ENCODE data around the gene SMC1A. TPM values are rescaled to one million over a fixed set of nuclear protein-coding genes. Genes with fewer than 3 reads are reported as not detected.

Gene SMC1A
- total RNA-seq (2021; ENCODE audit: unreplicated experiment) (88.3 TPM), Bru-seq, nascent RNA (percentile 76 among the genes with signal in this experiment), BruChase-seq, experiment 1, labeled RNA remaining after a 6-hour chase (percentile 94 among the genes with signal in this experiment), BruChase-seq, experiment 2, labeled RNA remaining after a 2-hour chase (percentile 85 among the genes with signal in this experiment)
- polyA plus RNA-seq (2012), result 37.2 and 48.0 TPM in 2 replicates
- long read RNA-seq, full-length matches to known transcripts, result 22 of 152 reads
- long read RNA-seq, partial matches to known transcripts, result 97 of 152 reads
- long read RNA-seq, other reads (novel, unspliced or antisense), result 33 of 152 reads

DNA sequence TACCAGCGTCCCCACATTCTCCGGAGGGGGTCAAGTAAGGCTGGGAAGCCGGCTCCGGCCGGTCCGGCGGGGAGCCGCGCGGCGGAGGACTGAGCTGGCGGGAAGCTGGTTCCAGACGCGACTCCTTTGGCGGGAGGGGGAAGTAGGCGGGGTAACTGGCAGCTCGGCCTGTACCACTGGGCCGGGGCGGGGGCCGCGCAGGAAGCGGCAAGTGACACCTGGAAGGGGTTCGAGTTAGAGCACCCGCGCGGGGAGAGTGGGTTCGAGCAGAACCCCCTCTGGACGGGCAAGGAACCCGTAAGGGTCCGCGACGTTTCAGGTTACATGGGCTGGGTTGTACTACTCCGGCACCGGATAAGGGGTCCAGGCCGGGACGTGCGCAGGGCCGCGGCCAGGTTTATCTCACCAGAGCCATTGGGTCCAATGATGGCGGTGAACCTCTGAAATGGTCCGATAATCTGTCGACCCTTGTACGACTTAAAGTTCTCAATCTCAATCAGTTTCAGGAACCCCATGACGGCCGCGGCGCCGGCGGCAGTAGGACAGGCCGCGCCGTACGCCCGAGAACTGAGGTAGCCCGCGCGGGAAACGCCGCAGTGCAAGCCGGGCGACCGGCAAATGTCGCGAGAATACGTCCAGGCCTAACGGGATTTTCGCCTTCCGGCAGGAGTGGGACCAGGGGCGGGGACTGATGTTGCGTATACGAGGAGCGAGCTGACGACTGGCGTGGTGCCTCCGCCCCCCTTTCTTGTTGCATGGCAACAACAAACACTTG, at the start of gene SMC1A:
Gene SMC1A (minus strand): TSS at position 569 of the 775 bp plus-strand sequence. CDS start 54 bp downstream, at position 515.
- H3K9ac ChIP-seq (ENCODE audit: low read length), result peak within 1 kb of the TSS; percentile 89
- no peak within 1 kb of the TSS for H2AFZ ChIP-seq (ENCODE audit: low read depth, low read length, poor library complexity, severe bottlenecking)
- intact Hi-C loops (cut with micrococcal nuclease), result no loop called here
- peak within 1 kb of the TSS; percentile 92 for H3K27ac ChIP-seq (ENCODE audit: low read depth, low read length)
- H3K79me2 ChIP-seq (ENCODE audit: insufficient read depth, low read length), result peaks cover 46% of the 10 kb centered on the region
- no TSS peak for BruUV-seq (replicated peaks)
- CTCF ChIA-PET, result interaction anchor here (0.8 to 1.8 kb wide), 3 partner anchors 9 to 109 kb away, joined by 3 to 5 read pairs (median 4); no protein-coding TSS in a partner anchor
- H3K27me3 ChIP-seq (ENCODE audit: insufficient read depth, low read length), result no peaks in the 10 kb centered on the region
- no peaks in the 10 kb centered on the region for H4K20me1 ChIP-seq (ENCODE audit: insufficient read depth)
- RAD21 ChIA-PET (ENCODE audit: low non-redundant PET in 1 of 2, low total read pairs in 2 of 2, uncharacterized antibody in 2 of 2, unreplicated experiment in 2 of 2), result no interaction called here
- TF ChIP-seq JUND (IDR thresholded peaks at IDR 0.05), result peak; percentile 41
- no peak for TF ChIP-seq RAD21 (IDR thresholded peaks at IDR 0.05; ENCODE audit: low read depth)
- TF ChIP-seq, protein P1, sequence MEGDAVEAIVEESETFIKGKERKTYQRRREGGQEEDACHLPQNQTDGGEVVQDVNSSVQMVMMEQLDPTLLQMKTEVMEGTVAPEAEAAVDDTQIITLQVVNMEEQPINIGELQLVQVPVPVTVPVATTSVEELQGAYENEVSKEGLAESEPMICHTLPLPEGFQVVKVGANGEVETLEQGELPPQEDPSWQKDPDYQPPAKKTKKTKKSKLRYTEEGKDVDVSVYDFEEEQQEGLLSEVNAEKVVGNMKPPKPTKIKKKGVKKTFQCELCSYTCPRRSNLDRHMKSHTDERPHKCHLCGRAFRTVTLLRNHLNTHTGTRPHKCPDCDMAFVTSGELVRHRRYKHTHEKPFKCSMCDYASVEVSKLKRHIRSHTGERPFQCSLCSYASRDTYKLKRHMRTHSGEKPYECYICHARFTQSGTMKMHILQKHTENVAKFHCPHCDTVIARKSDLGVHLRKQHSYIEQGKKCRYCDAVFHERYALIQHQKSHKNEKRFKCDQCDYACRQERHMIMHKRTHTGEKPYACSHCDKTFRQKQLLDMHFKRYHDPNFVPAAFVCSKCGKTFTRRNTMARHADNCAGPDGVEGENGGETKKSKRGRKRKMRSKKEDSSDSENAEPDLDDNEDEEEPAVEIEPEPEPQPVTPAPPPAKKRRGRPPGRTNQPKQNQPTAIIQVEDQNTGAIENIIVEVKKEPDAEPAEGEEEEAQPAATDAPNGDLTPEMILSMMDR (IDR thresholded peaks at IDR 0.05 in 2 of 3, conservative IDR thresholded peaks at IDR 0.05 in 1 of 3; ENCODE audit: borderline replicate concordance in 1 of 3, insufficient read depth in 1 of 3, low read depth in 2 of 3, low read length in 2 of 3), result no peak
- TF ChIP-seq TCF7L2 (IDR thresholded peaks at IDR 0.05; ENCODE audit: borderline replicate concordance, extremely low read depth, insufficient read depth, insufficient read length), result peak; percentile 45
- no peak for TF ChIP-seq CEBPB (IDR thresholded peaks at IDR 0.05; ENCODE audit: low read depth)
- TF ChIP-seq ZFX (IDR thresholded peaks at IDR 0.05), result peak; percentile 88
- TF ChIP-seq, protein P2, sequence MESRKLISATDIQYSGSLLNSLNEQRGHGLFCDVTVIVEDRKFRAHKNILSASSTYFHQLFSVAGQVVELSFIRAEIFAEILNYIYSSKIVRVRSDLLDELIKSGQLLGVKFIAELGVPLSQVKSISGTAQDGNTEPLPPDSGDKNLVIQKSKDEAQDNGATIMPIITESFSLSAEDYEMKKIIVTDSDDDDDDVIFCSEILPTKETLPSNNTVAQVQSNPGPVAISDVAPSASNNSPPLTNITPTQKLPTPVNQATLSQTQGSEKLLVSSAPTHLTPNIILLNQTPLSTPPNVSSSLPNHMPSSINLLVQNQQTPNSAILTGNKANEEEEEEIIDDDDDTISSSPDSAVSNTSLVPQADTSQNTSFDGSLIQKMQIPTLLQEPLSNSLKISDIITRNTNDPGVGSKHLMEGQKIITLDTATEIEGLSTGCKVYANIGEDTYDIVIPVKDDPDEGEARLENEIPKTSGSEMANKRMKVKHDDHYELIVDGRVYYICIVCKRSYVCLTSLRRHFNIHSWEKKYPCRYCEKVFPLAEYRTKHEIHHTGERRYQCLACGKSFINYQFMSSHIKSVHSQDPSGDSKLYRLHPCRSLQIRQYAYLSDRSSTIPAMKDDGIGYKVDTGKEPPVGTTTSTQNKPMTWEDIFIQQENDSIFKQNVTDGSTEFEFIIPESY (IDR thresholded peaks at IDR 0.05; ENCODE audit: extremely low read depth, insufficient replicate concordance, low read length), result peak; percentile 94
- TF ChIP-seq, protein P3, sequence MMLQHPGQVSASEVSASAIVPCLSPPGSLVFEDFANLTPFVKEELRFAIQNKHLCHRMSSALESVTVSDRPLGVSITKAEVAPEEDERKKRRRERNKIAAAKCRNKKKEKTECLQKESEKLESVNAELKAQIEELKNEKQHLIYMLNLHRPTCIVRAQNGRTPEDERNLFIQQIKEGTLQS (IDR thresholded peaks at IDR 0.05), result no peak
- TF ChIP-seq, protein P4, sequence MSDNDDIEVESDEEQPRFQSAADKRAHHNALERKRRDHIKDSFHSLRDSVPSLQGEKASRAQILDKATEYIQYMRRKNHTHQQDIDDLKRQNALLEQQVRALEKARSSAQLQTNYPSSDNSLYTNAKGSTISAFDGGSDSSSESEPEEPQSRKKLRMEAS (IDR thresholded peaks at IDR 0.05), result peak; percentile 64
- peak; percentile 5 for TF ChIP-seq YY1 (IDR thresholded peaks at IDR 0.05; ENCODE audit: extremely low read depth, insufficient replicate concordance, low read depth, low read length)
- TF ChIP-seq POLR2AphosphoS5 (IDR thresholded peaks at IDR 0.05; ENCODE audit: low read depth, low read length), result peak; percentile 59
- TF ChIP-seq SIN3A (IDR thresholded peaks at IDR 0.05; ENCODE audit: low read depth), result peak; percentile 68; the same call in 1 of the 2 replicates
- TF ChIP-seq ELF1 (IDR thresholded peaks at IDR 0.05; ENCODE audit: borderline replicate concordance, low read depth), result no peak
- no peak; the same call in 1 of the 2 replicates for TF ChIP-seq SP1 (IDR thresholded peaks at IDR 0.05; ENCODE audit: low read depth)
- TF ChIP-seq POLR2A (IDR thresholded peaks at IDR 0.05; ENCODE audit: borderline replicate concordance, extremely low read depth, insufficient read depth, insufficient read length), result no peak
- H3K9me3 ChIP-seq (ENCODE audit: control insufficient read depth in 1 of 2, insufficient read depth in 1 of 2, low read depth in 1 of 2, low read length in 2 of 2), result no peaks in the 10 kb centered on the region
- no peaks in the 10 kb centered on the region for H3K9me2 ChIP-seq (ENCODE audit: insufficient read depth)
- peak within 1 kb of the TSS; percentile 73 to 85 for H3K4me3 ChIP-seq (replicated peaks in 1 of 2; ENCODE audit: low read depth in 1 of 2, low read length in 2 of 2)
- no peaks in the 10 kb centered on the region for H3K36me3 ChIP-seq (ENCODE audit: control insufficient read depth in 1 of 2, insufficient read depth in 2 of 2, low read length in 2 of 2)
- DNase-seq (ENCODE audit: low read depth, low spot score) (peak; percentile 90), ATAC-seq (peak; percentile 95)
- H3K4me2 ChIP-seq (ENCODE audit: low read length), result peak within 1 kb of the TSS; percentile 87
- H3K4me1 ChIP-seq (ENCODE audit: control insufficient read depth in 1 of 2, insufficient read depth in 2 of 2, low read length in 2 of 2), result peaks cover 8 to 17% of the 10 kb centered on the region in 2 experiments
- POLR2A ChIA-PET, result interaction anchor here (0.9 to 1.9 kb wide), 9 partner anchors 10 to 262 kb away, joined by 3 to 11 read pairs (median 3); no protein-coding TSS in a partner anchor
